Measurements from ENCODE around the gene LHX6.

LHX6 gene

GRCh38 chr9:122216138-122216797 lies 12.5 kb downstream of the LHX6 start:
- no peak for DNase-seq (ENCODE audit: low read depth in 2 of 3, low spot score in 2 of 3)

- no peak for DNase-seq (ENCODE audit: low read depth in 2 of 3, low spot score in 2 of 3)
Measured at GRCh38 chr9:122215663-122216062, 13.1 kb downstream of the LHX6 start.

GRCh38 chr9:122214507-122214906 lies 14.2 kb downstream of the LHX6 start:
- DNase-seq (ENCODE audit: low read depth in 2 of 3, low spot score in 2 of 3) = no peak

- DNase-seq (ENCODE audit: low read depth in 2 of 3, low spot score in 2 of 3) = no peak
Measured at GRCh38 chr9:122213589-122214413, 15.0 kb downstream of the LHX6 start.

GRCh38 chr9:122213102-122213588 lies 15.6 kb downstream of the LHX6 start:
- no peak for DNase-seq (ENCODE audit: low read depth in 2 of 3, low spot score in 2 of 3)

GRCh38 chr9:122212473-122213004 lies 16.2 kb downstream of the LHX6 start:
- no peak for DNase-seq (ENCODE audit: low read depth in 2 of 3, low spot score in 2 of 3)

GRCh38 chr9:122209451-122209850 lies 19.3 kb downstream of the LHX6 start:
- DNase-seq (ENCODE audit: low read depth in 2 of 3, low spot score in 2 of 3) = no peak

- no peak for DNase-seq (ENCODE audit: low read depth in 2 of 3, low spot score in 2 of 3)
Measured at GRCh38 chr9:122207096-122207495, 21.7 kb downstream of the LHX6 start.

- DNase-seq (ENCODE audit: low read depth in 2 of 3, low spot score in 2 of 3) = no peak
Measured at GRCh38 chr9:122206118-122207046, 22.4 kb downstream of the LHX6 start.

GRCh38 chr9:122205176-122205575 lies 23.6 kb downstream of the LHX6 start:
- no peak for DNase-seq (ENCODE audit: low read depth in 2 of 3, low spot score in 2 of 3)

GRCh38 chr9:122204491-122204890 lies 24.3 kb downstream of the LHX6 start:
- no peak for DNase-seq (ENCODE audit: low read depth in 2 of 3, low spot score in 2 of 3)

GRCh38 chr9:122204055-122204454 lies 24.7 kb downstream of the LHX6 start:
- DNase-seq (ENCODE audit: low read depth in 2 of 3, low spot score in 2 of 3) = no peak

GRCh38 chr9:122202111-122202510 lies 26.6 kb downstream of the LHX6 start:
- no peak for DNase-seq (ENCODE audit: low read depth in 2 of 3, low spot score in 2 of 3)

- no peak for DNase-seq (ENCODE audit: low read depth in 2 of 3, low spot score in 2 of 3)
Measured at GRCh38 chr9:122201641-122202040, 27.1 kb downstream of the LHX6 start.

- no peak for DNase-seq (ENCODE audit: low read depth in 2 of 3, low spot score in 2 of 3)
Measured at GRCh38 chr9:122200960-122201595, 27.7 kb downstream of the LHX6 start.

GRCh38 chr9:122197882-122198281 lies 30.9 kb downstream of the LHX6 start:
- no peak for DNase-seq (ENCODE audit: low read depth in 2 of 3, low spot score in 2 of 3)

GRCh38 chr9:122197426-122197825 lies 31.3 kb downstream of the LHX6 start:
- DNase-seq (ENCODE audit: low read depth in 2 of 3, low spot score in 2 of 3) = no peak

GRCh38 chr9:122195875-122196274 lies 32.9 kb downstream of the LHX6 start:
- no peak for DNase-seq (ENCODE audit: low read depth in 2 of 3, low spot score in 2 of 3)

- no peak for DNase-seq (ENCODE audit: low read depth in 2 of 3, low spot score in 2 of 3)
Measured at GRCh38 chr9:122193651-122194050, 35.1 kb downstream of the LHX6 start.

- DNase-seq (ENCODE audit: low read depth in 2 of 3, low spot score in 2 of 3) = no peak
Measured at GRCh38 chr9:122192914-122193525, 35.7 kb downstream of the LHX6 start.

Measured in activated CD8-positive, alpha-beta memory T cell treated with anti-CD3 and anti-CD28 coated beads for 48 hours (primary cell).